ENCODE measurements around the gene GSTM3.
A peak's percentile ranks its signal among the peaks of the same experiment; 100 is the strongest.

Gene GSTM3

GRCh38 chr1:109740615-109741373, at the start of gene GSTM3:
TSS of gene GSTM3 (minus strand) at chr1:109741038. CDS start at chr1:109740287, 751 bp downstream.
- H3K9me3 ChIP-seq (ENCODE audit: control insufficient read depth, insufficient read depth, low read depth, low read length) = no peaks in the 10 kb centered on the region
- peak within 1 kb of the TSS; percentile 53 for H3K4me3 ChIP-seq (ENCODE audit: low read depth, low read length)
- ChIA-PET CTCF (interaction anchor here (1.3 kb wide), 1 partner anchor 244 kb away, joined by 6 read pairs; the partner anchor contains the start of gene AHCYL1), POLR2A (no interaction called here)
- no peaks in the 10 kb centered on the region for H3K4me1 ChIP-seq (ENCODE audit: control insufficient read depth, insufficient read depth, low read length)
- peak within 1 kb of the TSS; percentile 55; the same call in 1 of the 2 replicates for H3K27ac ChIP-seq (ENCODE audit: extremely low read depth, low read depth, low read length)
- H3K36me3 ChIP-seq (ENCODE audit: control insufficient read depth in 2 of 2, insufficient read depth in 1 of 2, low read length in 2 of 2) = peaks cover 0 to 21% of the 10 kb centered on the region in 2 experiments; a peak in 1 of 3 replicates
- TF ChIP-seq ZFP41 (tag by site-specific recombination; IDR thresholded peaks at IDR 0.05; ENCODE audit: borderline replicate concordance) = no peak
- TF ChIP-seq ZNF510 (tag by site-specific recombination; IDR thresholded peaks at IDR 0.05; ENCODE audit: insufficient replicate concordance) = no peak
- no peak for TF ChIP-seq ZNF529 (tag by site-specific recombination; IDR thresholded peaks at IDR 0.05; ENCODE audit: insufficient replicate concordance)
- no peak for TF ChIP-seq PRDM2 (tag by site-specific recombination; IDR thresholded peaks at IDR 0.05; ENCODE audit: borderline replicate concordance)
- no peak for TF ChIP-seq ZNF600 (tag by site-specific recombination; IDR thresholded peaks at IDR 0.05)
- TF ChIP-seq SP7 (tag by site-specific recombination; IDR thresholded peaks at IDR 0.05) = 0 out of 2 replicates have a peak, but pooled peaks have one; percentile 9
- no peak for TF ChIP-seq ZNF660 (tag by site-specific recombination; IDR thresholded peaks at IDR 0.05)
- TF ChIP-seq ZNF391 (tag by site-specific recombination; IDR thresholded peaks at IDR 0.05; ENCODE audit: borderline replicate concordance, low read depth) = no peak
- no peak for TF ChIP-seq ZNF394 (tag by site-specific recombination; IDR thresholded peaks at IDR 0.05; ENCODE audit: borderline replicate concordance)
- no peak for TF ChIP-seq TCF7L2 (IDR thresholded peaks at IDR 0.05; ENCODE audit: borderline replicate concordance, low read depth, low read length)
- no peak for TF ChIP-seq FEZF1 (tag by site-specific recombination; IDR thresholded peaks at IDR 0.05)
- TF ChIP-seq RBAK (tag by site-specific recombination; IDR thresholded peaks at IDR 0.05) = no peak
- peak; percentile 80 for TF ChIP-seq ZNF335 (tag by site-specific recombination; conservative IDR thresholded peaks at IDR 0.05)
- 0 out of 2 replicates have a peak, but pooled peaks have one; percentile 12 for TF ChIP-seq ZFP69B (tag by site-specific recombination; IDR thresholded peaks at IDR 0.05)
- no peak for TF ChIP-seq ZNF501 (tag by site-specific recombination; IDR thresholded peaks at IDR 0.05)
- no peak for TF ChIP-seq PRDM6 (tag by site-specific recombination; IDR thresholded peaks at IDR 0.05)
- TF ChIP-seq HOXA7 (CRISPR knock-in tag; IDR thresholded peaks at IDR 0.05; ENCODE audit: borderline replicate concordance) = no peak
- TF ChIP-seq ZNF19 (tag by site-specific recombination; IDR thresholded peaks at IDR 0.05; ENCODE audit: low read depth) = no peak
- TF ChIP-seq AEBP2 (tag by site-specific recombination; IDR thresholded peaks at IDR 0.05; ENCODE audit: borderline replicate concordance) = no peak
- no peak for TF ChIP-seq ZNF707 (tag by site-specific recombination; IDR thresholded peaks at IDR 0.05)
- TF ChIP-seq KLF17 (tag by site-specific recombination; IDR thresholded peaks at IDR 0.05) = no peak
- TF ChIP-seq ZBTB26 (tag by site-specific recombination; optimal IDR thresholded peaks at IDR 0.05) = no peak
- no peak for TF ChIP-seq ZNF404 (tag by site-specific recombination; IDR thresholded peaks at IDR 0.05)
- TF ChIP-seq EGR2 (tag by site-specific recombination; IDR thresholded peaks at IDR 0.05; ENCODE audit: low read depth) = peak; percentile 77

Data from HEK293 (cell line).